Measurements from ENCODE around the gene CST11.

Gene CST11

GRCh38 chr20:23452776-23453175, at the start of gene CST11:
Gene CST11, minus strand, starts transcription at chr20:23452876. Its CDS starts 65 bp downstream, at chr20:23452811.
- no peak within 1 kb of the TSS for H3K4me2 ChIP-seq (ENCODE audit: low read depth, low read length, poor library complexity, severe bottlenecking)
- TF ChIP-seq CTCF (conservative IDR thresholded peaks at IDR 0.05; ENCODE audit: low read length) (no peak), EZH2phosphoT487 (IDR thresholded peaks at IDR 0.05; ENCODE audit: borderline replicate concordance) (no peak)

GRCh38 chr20:23501926-23502325, 49.2 kb upstream of the CST11 start:
- Histone ChIP-seq H3F3A (ENCODE audit: low read depth) (no peaks in the 10 kb centered on the region), H3K4me3 (ENCODE audit: low read length, poor library complexity, severe bottlenecking) (no peak overlapping the region), H3K4me1 (ENCODE audit: insufficient read depth, low read length, poor library complexity, severe bottlenecking) (peaks cover 8% of the 10 kb centered on the region), H3K27me3 (ENCODE audit: insufficient read depth, low read length, poor library complexity, severe bottlenecking) (peaks cover 33% of the 10 kb centered on the region), H3K36me3 (ENCODE audit: insufficient read depth, low read length) (no peaks in the 10 kb centered on the region), H4K20me1 (ENCODE audit: insufficient read depth, low read length, poor library complexity, severe bottlenecking) (no peaks in the 10 kb centered on the region), H3K4me2 (ENCODE audit: low read depth, low read length, poor library complexity, severe bottlenecking) (no peak overlapping the region), H2AFZ (ENCODE audit: low read length) (no peak overlapping the region), H3K79me2 (ENCODE audit: insufficient read depth, low read length) (no peaks in the 10 kb centered on the region), H3K9me2 (replicated peaks; ENCODE audit: low read depth, low read length) (no peaks in the 10 kb centered on the region), H3K9ac (ENCODE audit: low read depth, low read length, poor library complexity, severe bottlenecking) (no peak overlapping the region), H3K9me3 (ENCODE audit: insufficient read depth, low read depth, low read length) (no peaks in the 10 kb centered on the region)
- TF ChIP-seq CTCF (conservative IDR thresholded peaks at IDR 0.05; ENCODE audit: low read length) (no peak), EZH2phosphoT487 (IDR thresholded peaks at IDR 0.05; ENCODE audit: borderline replicate concordance) (no peak)

More at GRCh38 chr20:23452776-23453175, at the start of gene CST11:
- H3K9me2 ChIP-seq (replicated peaks; ENCODE audit: low read depth, low read length), result no peaks in the 10 kb centered on the region
- H3K4me3 ChIP-seq (ENCODE audit: low read length, poor library complexity, severe bottlenecking), result no peak within 1 kb of the TSS
- no peaks in the 10 kb centered on the region for H3K27me3 ChIP-seq (ENCODE audit: insufficient read depth, low read length, poor library complexity, severe bottlenecking)
- H3K79me2 ChIP-seq (ENCODE audit: insufficient read depth, low read length), result no peaks in the 10 kb centered on the region
- no peaks in the 10 kb centered on the region for H3K9me3 ChIP-seq (ENCODE audit: insufficient read depth, low read depth, low read length)
- no peak within 1 kb of the TSS for H3K9ac ChIP-seq (ENCODE audit: low read depth, low read length, poor library complexity, severe bottlenecking)
- H3K36me3 ChIP-seq (ENCODE audit: insufficient read depth, low read length), result no peaks in the 10 kb centered on the region
- peaks cover 24% of the 10 kb centered on the region for H3K4me1 ChIP-seq (ENCODE audit: insufficient read depth, low read length, poor library complexity, severe bottlenecking)
- no peaks in the 10 kb centered on the region for H3F3A ChIP-seq (ENCODE audit: low read depth)
- H4K20me1 ChIP-seq (ENCODE audit: insufficient read depth, low read length, poor library complexity, severe bottlenecking), result no peaks in the 10 kb centered on the region
- H2AFZ ChIP-seq (ENCODE audit: low read length), result 0 out of 2 replicates have a peak within 1 kb of the TSS, but pooled peaks have one; percentile 24

GRCh38 chr20:23497536-23497935, 44.9 kb upstream of the CST11 start:
- Histone ChIP-seq H2AFZ (ENCODE audit: low read length) (no peak overlapping the region), H3K4me1 (ENCODE audit: insufficient read depth, low read length, poor library complexity, severe bottlenecking) (no peaks in the 10 kb centered on the region), H3K36me3 (ENCODE audit: insufficient read depth, low read length) (no peaks in the 10 kb centered on the region), H3F3A (ENCODE audit: low read depth) (no peaks in the 10 kb centered on the region), H3K27me3 (ENCODE audit: insufficient read depth, low read length, poor library complexity, severe bottlenecking) (peaks cover 22% of the 10 kb centered on the region), H4K20me1 (ENCODE audit: insufficient read depth, low read length, poor library complexity, severe bottlenecking) (no peaks in the 10 kb centered on the region), H3K79me2 (ENCODE audit: insufficient read depth, low read length) (no peaks in the 10 kb centered on the region), H3K4me3 (ENCODE audit: low read length, poor library complexity, severe bottlenecking) (no peak overlapping the region), H3K4me2 (ENCODE audit: low read depth, low read length, poor library complexity, severe bottlenecking) (no peak overlapping the region), H3K9me2 (replicated peaks; ENCODE audit: low read depth, low read length) (no peaks in the 10 kb centered on the region), H3K9ac (ENCODE audit: low read depth, low read length, poor library complexity, severe bottlenecking) (no peak overlapping the region), H3K9me3 (ENCODE audit: insufficient read depth, low read depth, low read length) (no peaks in the 10 kb centered on the region)
- TF ChIP-seq EZH2phosphoT487 (IDR thresholded peaks at IDR 0.05; ENCODE audit: borderline replicate concordance) (no peak), CTCF (conservative IDR thresholded peaks at IDR 0.05; ENCODE audit: low read length) (no peak)
